Adrenal gland (tissue), 12 donors: ENCODE measurements around the gene CLCN5. TPM values are rescaled to one million over a fixed set of nuclear protein-coding genes. Genes with fewer than 3 reads are reported as not detected.

Source experiments
- DNase-seq, 7 donors: peaks; one replicate each; pipeline ENCODE4 v3.0.0-alpha.2; 2019 to 2020
- H3K27ac ChIP-seq, 5 donors: fragments of 200-600 bp; sonication (generic) in 4 of 5; 1 replicate in 3 of 5; 2 replicates in 2 of 5; pipeline versions ENCODE4 v1.5.1 to v1.8.0; 2016 to 2020; ENCODE audit warnings: mild to moderate bottlenecking in 1 of 5
- H3K27me3 ChIP-seq: fragments of 200-600 bp; 2 replicates; pipeline ENCODE4 v1.8.0; 2021
- H3K36me3 ChIP-seq, 2 donors: fragments of 200-600 bp; replicated peaks in 1 of 2; 1 replicate in 1 of 2; 2 replicates in 1 of 2; pipeline versions ENCODE4 v1.5.1 to v1.8.0; 2018 to 2022
- H3K4me1 ChIP-seq, 2 donors: fragments of 200-600 bp; replicated peaks in 1 of 2; 1 replicate in 1 of 2; 2 replicates in 1 of 2; pipeline versions ENCODE4 v1.5.1 to v1.8.0; 2018 to 2021
- H3K4me3 ChIP-seq, 4 donors: fragments of 200-600 bp; sonication (generic) in 3 of 4; one replicate each; pipeline ENCODE4 v1.5.1; 2016 to 2018
- H3K9me3 ChIP-seq, 3 donors: fragments of 200-600 bp; sonication (generic) in 1 of 3; replicated peaks in 1 of 3; 1 replicate in 2 of 3; 2 replicates in 1 of 3; pipeline versions ENCODE4 v1.5.1 to v1.8.0; 2016 to 2021
- CTCF ChIP-seq, 6 experiments: fragments of 450-650 bp in 4 of 6; fragments of 200-600 bp in 2 of 6; sonication (generic) in 1 of 6; IDR thresholded peaks; 1 replicate in 5 of 6; 2 replicates in 1 of 6; pipeline versions ENCODE4 v1.5.1 to v1.8.0; 2016 to 2021; ENCODE audit warnings: antibody characterized with exemption in 6 of 6, mild to moderate bottlenecking in 2 of 6, moderate library complexity in 1 of 6
- POLR2A ChIP-seq, 2 donors: fragments of 450-650 bp; IDR thresholded peaks; one replicate each; pipeline ENCODE4 v1.6.1; 2017; ENCODE audit warnings: antibody characterized with exemption in 2 of 2, mild to moderate bottlenecking in 2 of 2, moderate library complexity in 1 of 2
- WGBS, 4 donors: extraction: QIAGEN DNeasy Blood & Tissue Kit in 2 of 4; methylation state at CpG; one replicate each; pipeline versions ENCODE4 v1.1.5 to v1.1.7; 2013 to 2017; 5-methylcytosine and 5-hydroxymethylcytosine counted together
- intact Hi-C, 2 donors: fragments of 100-400 bp; cut with DNase I; formaldehyde crosslinking; loops; one replicate each; pipeline versions ENCODE4 v1.14.1 to v1.15.0; 2022 to 2023
- polyA plus RNA-seq, 3 donors: library from polyadenylated mRNA; stranded (reverse); fragments of 200-250 nt in 2 of 3; fragments of 350-450 nt in 1 of 3; fragmentation: Illumina TruSeq in 1 of 3; extraction: RNeasy Lipid Tissue Mini Kit (QIAGEN cat#74804) in 1 of 3; gene quantifications; one replicate each; pipeline ENCODE4 v1.2.3, GENCODE V29; 2013 to 2014
- total RNA-seq, 9 donors: library from RNA; depleted of rRNA in 4 of 9; stranded (reverse); fragments of >200 nt in 4 of 9; fragments of 120-200 nt in 1 of 9; fragmentation: NEBNext Ultra II Directional in 1 of 9; extraction: Animal tissue kit (Norgen Biotek cat#: 25700) in 1 of 9; gene quantifications; one replicate each; pipeline versions ENCODE4 v1.1.0 to v1.2.4, GENCODE V29; 2013 to 2023
- donor health status: healthy with polysubstance abuse.
- donor health status: Bipolar disorder and iron deficiency.
- donor health status: DM: yes; HTN: yes; CAD: no.
- donor health status: DM: no; HTN: no; CAD: no.
- donor health status: DM: no; HTN: no; CAD: no.
- donor health status: DM: yes; HTN: yes; CAD: no.

The CLCN5 gene
- total and polyA plus RNA-seq, 12 donors: 3.3 to 17.3 (median 8.6) TPM

- 70 to 83% (median 81%) methylated on average over 4 of the region's 4 CpGs for WGBS, 4 donors
- no peaks in the 10 kb centered on the region for H3K9me3 ChIP-seq
- no peak overlapping the region for H3K27ac ChIP-seq
- H3K4me1 ChIP-seq: peaks cover 0 to 9% of the 10 kb centered on the region in 2 donors
- no peak for DNase-seq
- no peak for TF ChIP-seq CTCF (IDR thresholded peaks at IDR 0.05)
- TF ChIP-seq POLR2A (IDR thresholded peaks at IDR 0.05): no peak
- intact Hi-C loops: no loop called here
- no peaks in the 10 kb centered on the region for H3K36me3 ChIP-seq
- H3K4me3 ChIP-seq: no peak overlapping the region
- no peaks in the 10 kb centered on the region for H3K27me3 ChIP-seq
Measured at GRCh38 chrX:50075630-50076339, 153.4 kb downstream of the CLCN5 start.

- no peaks in the 10 kb centered on the region for H3K4me1 ChIP-seq
- H3K36me3 ChIP-seq: peaks cover 0 to 7% of the 10 kb centered on the region in 2 donors
- peak in 4 of 6 experiments; percentile 24 to 37 (median 28) for TF ChIP-seq CTCF (IDR thresholded peaks at IDR 0.05)
- no peak for TF ChIP-seq POLR2A (IDR thresholded peaks at IDR 0.05)
- H3K27ac ChIP-seq: no peak overlapping the region
- H3K4me3 ChIP-seq: no peak overlapping the region
- 33 to 48% (median 44%) methylated on average over 3 of the region's 3 CpGs for WGBS, 4 donors
- intact Hi-C loops: loop anchor here (5.0 to 10.0 kb wide), 2 partner anchors 164 to 167 kb away; no protein-coding TSS in a partner anchor
- H3K9me3 ChIP-seq: no peaks in the 10 kb centered on the region
- peak; percentile 20 to 72 (median 33) for DNase-seq
- H3K27me3 ChIP-seq: peaks cover 4% of the 10 kb centered on the region
Measured at GRCh38 chrX:50081282-50081889, 159.0 kb downstream of the CLCN5 start.

- TF ChIP-seq POLR2A (IDR thresholded peaks at IDR 0.05): no peak
- TF ChIP-seq CTCF (IDR thresholded peaks at IDR 0.05): no peak
- H3K9me3 ChIP-seq: no peaks in the 10 kb centered on the region
- H3K4me3 ChIP-seq: no peak overlapping the region
- H3K4me1 ChIP-seq: no peaks in the 10 kb centered on the region
- intact Hi-C loops: loop anchor here (5.0 to 10.0 kb wide), 2 partner anchors 165 to 168 kb away; no protein-coding TSS in a partner anchor
- 68 to 92% (median 80%) methylated on average over 2 of the region's 2 CpGs for WGBS, 4 donors
- DNase-seq: no peak
- no peak overlapping the region for H3K27ac ChIP-seq
- H3K27me3 ChIP-seq: peaks cover 4% of the 10 kb centered on the region
- peaks cover 0 to 7% of the 10 kb centered on the region in 2 donors for H3K36me3 ChIP-seq
Measured at GRCh38 chrX:50082741-50083140, 160.3 kb downstream of the CLCN5 start.

GRCh38 chrX:50088645-50089044, 166.2 kb downstream of the CLCN5 start:
- Histone ChIP-seq H3K27ac (no peak overlapping the region), H3K4me1 (no peaks in the 10 kb centered on the region), H3K27me3 (peaks cover 4% of the 10 kb centered on the region), H3K36me3 (peaks cover 0 to 7% of the 10 kb centered on the region in 2 donors), H3K4me3 (no peak overlapping the region), H3K9me3 (no peaks in the 10 kb centered on the region)
- 37 to 94% (median 74%) methylated on average over 2 to 3 of the region's 3 CpGs for WGBS, 4 donors
- no peak for DNase-seq
- intact Hi-C loops: loop anchor here in 1 of 2 donors (10.0 kb wide), 1 partner anchor 174 kb away; no protein-coding TSS in a partner anchor
- TF ChIP-seq POLR2A (IDR thresholded peaks at IDR 0.05) (no peak), CTCF (IDR thresholded peaks at IDR 0.05) (no peak)
